Astrocyte (in vitro differentiated cells and primary cell): Measurements from ENCODE around the gene ITLN2. TPM values are rescaled to one million over a fixed set of nuclear protein-coding genes. Genes with fewer than 3 reads are reported as not detected.
"Not testable (repeated sequence)": the region's sequence is repeated elsewhere in the genome, so short reads cannot be mapped to it uniquely, and the experiment has no call there.

Experiments used
- DNase-seq: peaks from one replicate; pipeline ENCODE4 v3.0.0-alpha.2; 2010; ENCODE audit warnings: low read depth
- FAIRE-seq: peaks from 2 replicates; lab custom pipeline; 2011; peaks lifted over from hg19 to GRCh38; lab: Jason Lieb, UNC
- H2AFZ ChIP-seq: 2 replicates; pipeline ENCODE4 v1.6.0; 2012; ENCODE audit warnings: low read depth, low read length, inconsistent platforms
- H3K27ac ChIP-seq: 2 replicates; pipeline ENCODE4 v1.5.1; 2011; ENCODE audit warnings: low read depth, low read length, inconsistent platforms
- H3K27me3 ChIP-seq: 2 replicates; pipeline ENCODE4 v1.6.0; 2011; ENCODE audit warnings: low read length, inconsistent platforms; ENCODE audit not compliant: insufficient read depth
- H3K36me3 ChIP-seq: 2 replicates; pipeline ENCODE4 v1.5.1; 2011; ENCODE audit warnings: low read length, inconsistent platforms; ENCODE audit not compliant: insufficient read depth
- H3K4me1 ChIP-seq: 2 replicates; pipeline ENCODE4 v1.5.1; 2011; ENCODE audit warnings: low read length, inconsistent platforms; ENCODE audit not compliant: insufficient read depth
- H3K4me2 ChIP-seq: 2 replicates; pipeline ENCODE4 v1.6.0; 2012; ENCODE audit warnings: low read length, inconsistent platforms
- H3K4me3 ChIP-seq: 2 replicates; pipeline ENCODE4 v1.5.1; 2011; ENCODE audit warnings: low read depth, mild to moderate bottlenecking, low read length, inconsistent platforms; ENCODE audit not compliant: insufficient read depth
- H3K79me2 ChIP-seq: 2 replicates; pipeline ENCODE4 v1.6.0; 2012; ENCODE audit warnings: mild to moderate bottlenecking, low read length, inconsistent platforms; ENCODE audit not compliant: insufficient read depth
- H3K9ac ChIP-seq: 2 replicates; pipeline ENCODE4 v1.6.0; 2012; ENCODE audit warnings: mild to moderate bottlenecking, low read length, inconsistent platforms
- H3K9me3 ChIP-seq: 2 replicates; pipeline ENCODE4 v1.5.1; 2012; ENCODE audit warnings: low read depth, mild to moderate bottlenecking, low read length, inconsistent platforms; ENCODE audit not compliant: insufficient read depth
- H4K20me1 ChIP-seq: 2 replicates; pipeline ENCODE4 v1.6.0; 2012; ENCODE audit warnings: low read length, inconsistent platforms; ENCODE audit not compliant: insufficient read depth
- H3K27ac Mint-ChIP-seq: one replicate; pipeline ENCODE4 v1.8.0; 2021; ENCODE audit warnings: mild to moderate bottlenecking, mixed read lengths; ENCODE audit not compliant: unreplicated experiment
- H3K27me3 Mint-ChIP-seq: one replicate; pipeline ENCODE4 v1.8.0; 2021; ENCODE audit warnings: low read depth, mixed read lengths; ENCODE audit not compliant: unreplicated experiment
- H3K36me3 Mint-ChIP-seq: one replicate; pipeline ENCODE4 v1.8.0; 2021; ENCODE audit warnings: low read depth, mixed read lengths; ENCODE audit not compliant: unreplicated experiment
- H3K4me1 Mint-ChIP-seq: one replicate; pipeline ENCODE4 v1.8.0; 2021; ENCODE audit warnings: low read depth, mixed read lengths; ENCODE audit not compliant: unreplicated experiment
- H3K4me3 Mint-ChIP-seq: one replicate; pipeline ENCODE4 v1.8.0; 2021; ENCODE audit warnings: mild to moderate bottlenecking, moderate library complexity, mixed read lengths; ENCODE audit not compliant: unreplicated experiment
- H3K9me3 Mint-ChIP-seq: one replicate; pipeline ENCODE4 v1.8.0; 2021; ENCODE audit warnings: mild to moderate bottlenecking, mixed read lengths; ENCODE audit not compliant: unreplicated experiment
- CTCF ChIP-seq: IDR thresholded peaks from 2 replicates; pipeline ENCODE4 v1.5.1; 2011; ENCODE audit warnings: low read depth, mild to moderate bottlenecking, inconsistent platforms, low read length, moderate library complexity; ENCODE audit not compliant: insufficient read depth
- EZH2 ChIP-seq: IDR thresholded peaks from 2 replicates; pipeline ENCODE4 v1.6.1; 2012; ENCODE audit warnings: mild to moderate bottlenecking, low read length, inconsistent platforms; ENCODE audit not compliant: insufficient read depth
- total RNA-seq: library from RNA; stranded (reverse); gene quantifications from 2 replicates; pipeline ENCODE4 v1.2.1, GENCODE V29; 2021

ITLN2 gene
- total RNA-seq, 1 donor from 2014 or later, result not detected

GRCh38 chr1:160942926-160943325 is 11.7 kb downstream of the ITLN2 start:
- no peak for DNase-seq
- Histone ChIP-seq H3K9ac (no peak overlapping the region), H3K4me1 (no peaks in the 10 kb centered on the region), H3K27me3 (no peaks in the 10 kb centered on the region), H3K4me3 (no peak overlapping the region), H3K4me2 (no peak overlapping the region), H3K27ac (no peak overlapping the region), H3K79me2 (no peaks in the 10 kb centered on the region), H3K9me3 (no peaks in the 10 kb centered on the region), H3K36me3 (no peaks in the 10 kb centered on the region), H2AFZ (no peak overlapping the region), H4K20me1 (no peaks in the 10 kb centered on the region)
- Mint-ChIP-seq H3K27me3 (peaks cover 8% of the 10 kb centered on the region), H3K4me3 (no peak overlapping the region), H3K27ac (no peak overlapping the region), H3K36me3 (no peaks in the 10 kb centered on the region), H3K4me1 (peaks cover 13% of the 10 kb centered on the region), H3K9me3 (peaks cover 9% of the 10 kb centered on the region)
- no peak for FAIRE-seq
- TF ChIP-seq EZH2 (no peak), CTCF (no peak)

GRCh38 chr1:160936666-160937065 is 17.9 kb downstream of the ITLN2 start:
- not testable (repeated sequence) for H3K4me1 ChIP-seq, H4K20me1 ChIP-seq, H3K9me3 ChIP-seq, H3K27me3 ChIP-seq, DNase-seq, H3K27ac Mint-ChIP-seq, H2AFZ ChIP-seq, H3K9ac ChIP-seq, H3K36me3 ChIP-seq, H3K4me2 ChIP-seq, H3K4me3 ChIP-seq, H3K4me1 Mint-ChIP-seq, FAIRE-seq, H3K4me3 Mint-ChIP-seq, H3K79me2 ChIP-seq, H3K36me3 Mint-ChIP-seq, H3K27me3 Mint-ChIP-seq, H3K27ac ChIP-seq
- H3K9me3 Mint-ChIP-seq, result peaks cover 21% of the 10 kb centered on the region

GRCh38 chr1:160935527-160936258 is 18.9 kb downstream of the ITLN2 start:
- TF ChIP-seq CTCF (no peak), EZH2 (no peak)
- FAIRE-seq, result no peak

GRCh38 chr1:160933305-160933704 is 21.3 kb downstream of the ITLN2 start:
- H3K4me3 Mint-ChIP-seq, FAIRE-seq, H3K4me1 ChIP-seq, H3K36me3 ChIP-seq, H3K9ac ChIP-seq, H4K20me1 ChIP-seq, DNase-seq, H3K4me3 ChIP-seq, H3K27ac Mint-ChIP-seq, H3K27ac ChIP-seq, H3K79me2 ChIP-seq, H3K9me3 ChIP-seq, H3K27me3 Mint-ChIP-seq, H3K36me3 Mint-ChIP-seq, H3K4me1 Mint-ChIP-seq, H3K4me2 ChIP-seq, H3K27me3 ChIP-seq, H2AFZ ChIP-seq: not testable (repeated sequence)
- H3K9me3 Mint-ChIP-seq, result peaks cover 12% of the 10 kb centered on the region

More at GRCh38 chr1:160935527-160936258, 18.9 kb downstream of the ITLN2 start:
- Histone ChIP-seq H3K9ac (no peak overlapping the region), H3K9me3 (peaks cover 4% of the 10 kb centered on the region), H2AFZ (no peak overlapping the region), H3K4me1 (no peaks in the 10 kb centered on the region), H3K4me3 (no peak overlapping the region), H4K20me1 (no peaks in the 10 kb centered on the region), H3K27ac (no peak overlapping the region), H3K36me3 (no peaks in the 10 kb centered on the region), H3K4me2 (no peak overlapping the region), H3K79me2 (no peaks in the 10 kb centered on the region), H3K27me3 (no peaks in the 10 kb centered on the region)
- no peak overlapping the region for H3K4me3 Mint-ChIP-seq
- H3K36me3 Mint-ChIP-seq, result no peaks in the 10 kb centered on the region
- no peak for DNase-seq
- peaks cover 21% of the 10 kb centered on the region for H3K9me3 Mint-ChIP-seq
- no peak overlapping the region for H3K27ac Mint-ChIP-seq
- H3K27me3 Mint-ChIP-seq, result peaks cover 8% of the 10 kb centered on the region
- H3K4me1 Mint-ChIP-seq, result no peaks in the 10 kb centered on the region
